ENCODE measurements around the gene TMEM238L. TPM values are rescaled to one million over a fixed set of nuclear protein-coding genes. Genes with fewer than 3 reads are reported as not detected.

The TMEM238L gene
- total RNA-seq, 4 donors from 2014 or later = 16.3 to 45.3 (median 25.4) TPM

DNA sequence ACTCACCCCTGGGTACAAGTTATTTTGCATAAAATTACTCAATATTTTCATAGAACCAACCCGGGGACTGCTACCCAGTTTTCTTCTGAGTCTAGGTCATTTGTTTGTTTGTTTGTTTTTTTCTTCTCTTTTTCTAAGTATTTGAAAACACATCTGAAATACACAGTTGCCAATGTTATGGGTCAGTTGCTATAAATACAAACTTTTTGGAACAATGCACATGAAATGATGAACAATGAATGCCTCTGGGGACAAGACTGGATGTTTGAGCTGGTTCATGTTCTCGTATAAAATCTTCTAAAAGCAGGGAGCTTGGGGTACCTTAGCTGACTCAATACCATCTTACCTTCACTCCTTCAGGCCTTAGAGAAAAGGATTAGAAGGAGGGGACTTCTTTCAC is 30.5 kb downstream of the TMEM238L start:
- Histone ChIP-seq H3K4me3 (no peak overlapping the region), H3K27me3 (no peaks in the 10 kb centered on the region), H3K36me3 (no peaks in the 10 kb centered on the region), H3K9me3 (no peaks in the 10 kb centered on the region), H3K27ac (peak overlapping the region in 2 of 4 donors; percentile 39 to 67), H3K4me1 (peaks cover 0 to 23% (median 0%) of the 10 kb centered on the region in 4 donors)
- no peak for DNase-seq
- TF ChIP-seq, protein P1, sequence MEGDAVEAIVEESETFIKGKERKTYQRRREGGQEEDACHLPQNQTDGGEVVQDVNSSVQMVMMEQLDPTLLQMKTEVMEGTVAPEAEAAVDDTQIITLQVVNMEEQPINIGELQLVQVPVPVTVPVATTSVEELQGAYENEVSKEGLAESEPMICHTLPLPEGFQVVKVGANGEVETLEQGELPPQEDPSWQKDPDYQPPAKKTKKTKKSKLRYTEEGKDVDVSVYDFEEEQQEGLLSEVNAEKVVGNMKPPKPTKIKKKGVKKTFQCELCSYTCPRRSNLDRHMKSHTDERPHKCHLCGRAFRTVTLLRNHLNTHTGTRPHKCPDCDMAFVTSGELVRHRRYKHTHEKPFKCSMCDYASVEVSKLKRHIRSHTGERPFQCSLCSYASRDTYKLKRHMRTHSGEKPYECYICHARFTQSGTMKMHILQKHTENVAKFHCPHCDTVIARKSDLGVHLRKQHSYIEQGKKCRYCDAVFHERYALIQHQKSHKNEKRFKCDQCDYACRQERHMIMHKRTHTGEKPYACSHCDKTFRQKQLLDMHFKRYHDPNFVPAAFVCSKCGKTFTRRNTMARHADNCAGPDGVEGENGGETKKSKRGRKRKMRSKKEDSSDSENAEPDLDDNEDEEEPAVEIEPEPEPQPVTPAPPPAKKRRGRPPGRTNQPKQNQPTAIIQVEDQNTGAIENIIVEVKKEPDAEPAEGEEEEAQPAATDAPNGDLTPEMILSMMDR (IDR thresholded peaks at IDR 0.05) = no peak
- TF ChIP-seq POLR2A (IDR thresholded peaks at IDR 0.05) = no peak

- Histone ChIP-seq H3K4me1 (peaks cover 0 to 23% (median 0%) of the 10 kb centered on the region in 4 donors), H3K27ac (peak overlapping the region in 3 of 4 donors; percentile 29 to 67 (median 39))
Observed at GRCh38 chr17:10772425-10773380, 31.2 kb downstream of the TMEM238L start.

DNA sequence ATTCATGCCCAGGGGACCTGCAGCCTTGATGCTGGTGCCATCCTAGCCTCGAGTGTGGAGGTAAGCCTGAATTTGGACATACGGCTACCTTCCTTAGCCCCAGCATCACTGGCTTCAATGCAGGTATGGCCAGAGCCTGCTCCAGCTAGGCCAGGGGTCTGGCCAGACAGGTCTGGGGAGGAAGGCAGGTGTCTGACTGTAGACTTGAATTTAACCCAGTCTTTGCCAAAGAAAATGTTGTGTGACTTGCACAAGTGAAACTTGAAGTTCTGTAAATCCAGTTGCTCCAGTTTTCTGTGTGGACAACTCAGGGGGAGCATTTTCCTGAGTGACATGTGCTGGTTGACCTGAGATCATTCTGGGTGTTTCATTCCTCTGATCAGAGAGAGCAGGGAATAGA is 32.8 kb downstream of the TMEM238L start:
- no peaks in the 10 kb centered on the region for H3K9me3 ChIP-seq
- H3K27me3 ChIP-seq = no peaks in the 10 kb centered on the region
- peaks cover 0 to 15% (median 0%) of the 10 kb centered on the region in 4 donors for H3K4me1 ChIP-seq
- H3K27ac ChIP-seq = no peak overlapping the region
- DNase-seq = peak in 1 of 3 donors; percentile 37
- H3K36me3 ChIP-seq = peaks cover 0 to 3% (median 0%) of the 10 kb centered on the region in 3 donors
- H3K4me3 ChIP-seq = no peak overlapping the region
- TF ChIP-seq, protein P1 (IDR thresholded peaks at IDR 0.05) = no peak
- no peak for TF ChIP-seq POLR2A (IDR thresholded peaks at IDR 0.05)

More at GRCh38 chr17:10772425-10773380, 31.2 kb downstream of the TMEM238L start:
- TF ChIP-seq, protein P1 (IDR thresholded peaks at IDR 0.05) = peak in 5 of 6 experiments; percentile 28 to 99 (median 93)
- peak in 1 of 2 donors; percentile 39 for TF ChIP-seq POLR2A (IDR thresholded peaks at IDR 0.05)
- peak in 2 of 3 donors; percentile 66 to 92 for DNase-seq
- Histone ChIP-seq H3K9me3 (no peaks in the 10 kb centered on the region), H3K4me3 (no peak overlapping the region), H3K36me3 (no peaks in the 10 kb centered on the region), H3K27me3 (no peaks in the 10 kb centered on the region)

DNA sequence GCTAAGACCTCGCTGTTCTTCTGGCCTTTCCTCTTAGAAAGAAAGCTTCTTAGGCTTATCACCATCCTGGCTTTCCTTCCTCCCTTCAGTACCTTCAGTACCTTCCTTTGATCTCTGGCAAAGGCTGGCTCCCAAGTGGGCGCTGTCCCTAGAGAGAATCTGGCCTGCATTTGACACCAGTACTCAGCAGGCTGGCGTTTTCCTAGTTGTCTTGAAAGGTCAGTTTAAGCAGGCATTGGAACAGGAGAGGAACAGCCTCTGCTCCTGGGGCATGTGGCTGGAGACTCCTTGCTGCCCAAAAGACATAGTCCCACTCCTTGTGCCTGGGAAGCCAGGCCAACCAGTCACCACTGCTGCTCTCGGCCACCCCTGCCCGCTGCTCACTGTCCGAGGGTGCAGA is 34.1 kb downstream of the TMEM238L start:
- H3K27ac ChIP-seq = no peak overlapping the region
- no peak for TF ChIP-seq POLR2A (IDR thresholded peaks at IDR 0.05)
- TF ChIP-seq, protein P1 (IDR thresholded peaks at IDR 0.05) = no peak
- H3K9me3 ChIP-seq = no peaks in the 10 kb centered on the region
- DNase-seq = peak in 1 of 3 donors; percentile 41
- no peaks in the 10 kb centered on the region for H3K27me3 ChIP-seq
- peaks cover 0 to 3% (median 0%) of the 10 kb centered on the region in 3 donors for H3K36me3 ChIP-seq
- H3K4me3 ChIP-seq = no peak overlapping the region
- peaks cover 0 to 7% (median 0%) of the 10 kb centered on the region in 4 donors for H3K4me1 ChIP-seq

GRCh38 chr17:10768750-10769251 is 35.1 kb downstream of the TMEM238L start:
- Histone ChIP-seq H3K9me3 (no peaks in the 10 kb centered on the region), H3K27ac (no peak overlapping the region), H3K36me3 (peaks cover 0 to 3% (median 0%) of the 10 kb centered on the region in 3 donors), H3K4me3 (no peak overlapping the region), H3K27me3 (no peaks in the 10 kb centered on the region), H3K4me1 (peaks cover 0 to 6% (median 0%) of the 10 kb centered on the region in 4 donors)
- DNase-seq = peak in 1 of 3 donors; percentile 41
- TF ChIP-seq, protein P1 (IDR thresholded peaks at IDR 0.05) = no peak
- no peak for TF ChIP-seq POLR2A (IDR thresholded peaks at IDR 0.05)
